ENCODE data around the gene NME7. TPM values are rescaled to one million over a fixed set of nuclear protein-coding genes. Genes with fewer than 3 reads are reported as not detected.

Gene NME7
- total RNA-seq, 1 donor from 2014 or later: 23.4 TPM

Other genes with a start within 250 kb of the NME7 start
- 11.8 and 11.9 TPM in 2 replicates for gene BLZF1, start 398 bp upstream of the NME7 start, total RNA-seq
- 0.09 TPM in 1 of 2 replicates, not detected in the other for gene CCDC181, start 59.7 kb upstream of the NME7 start, total RNA-seq
- 11.2 and 11.9 TPM in 2 replicates for gene SLC19A2, start 118.1 kb upstream of the NME7 start, total RNA-seq
- 25.0 and 26.0 TPM in 2 replicates for gene F5, start 218.7 kb upstream of the NME7 start, total RNA-seq